OCI-LY1 (cell line): ENCODE measurements around the gene ACAA1.

Experiments used
- H2AFZ ChIP-seq: fragments of 200-600 bp; sonication (generic), shearing (Covaris generic); 2 replicates; pipeline ENCODE4 v1.6.0; 2014; ENCODE audit warnings: antibody characterized with exemption, mild to moderate bottlenecking, low read length
- H3F3A ChIP-seq: fragments of 200-600 bp; sonication (generic), shearing (Covaris generic); 2 replicates; pipeline ENCODE4 v1.6.0; 2014; ENCODE audit warnings: mild to moderate bottlenecking, antibody characterized with exemption, low read length, moderate library complexity; ENCODE audit not compliant: insufficient read depth
- H3K27ac ChIP-seq: fragments of 200-600 bp; sonication (generic); 2 replicates; pipeline ENCODE4 v1.5.1; 2014; ENCODE audit warnings: low read length, mixed run types, mild to moderate bottlenecking, low read depth; ENCODE audit not compliant: poor library complexity, severe bottlenecking
- H3K27me3 ChIP-seq: fragments of 200-600 bp; sonication (generic); 2 replicates; pipeline ENCODE4 v1.6.0; 2014; ENCODE audit warnings: antibody characterized with exemption, mild to moderate bottlenecking, low read length, moderate library complexity; ENCODE audit not compliant: insufficient read depth
- H3K36me3 ChIP-seq: fragments of 200-600 bp; sonication (generic); 2 replicates; pipeline ENCODE4 v1.6.1; 2014; ENCODE audit warnings: mild to moderate bottlenecking, antibody characterized with exemption, low read length, moderate library complexity, mixed read lengths; ENCODE audit not compliant: insufficient read depth
- H3K4me1 ChIP-seq: fragments of 200-600 bp; sonication (generic); 2 replicates; pipeline ENCODE4 v1.5.1; 2014; ENCODE audit warnings: mild to moderate bottlenecking, low read length, moderate library complexity; ENCODE audit not compliant: insufficient read depth, severe bottlenecking
- H3K4me2 ChIP-seq: fragments of 200-600 bp; sonication (generic), shearing (Covaris generic); 2 replicates; pipeline ENCODE4 v1.6.1; 2014; ENCODE audit warnings: low read length
- H3K4me3 ChIP-seq: fragments of 200-600 bp; sonication (generic); 2 replicates; pipeline ENCODE4 v1.5.1; 2014; ENCODE audit warnings: low read length, low read depth, mild to moderate bottlenecking, mixed read lengths; ENCODE audit not compliant: poor library complexity, severe bottlenecking
- H3K79me2 ChIP-seq: fragments of 200-600 bp; shearing (Covaris generic); 2 replicates; pipeline ENCODE4 v1.6.1; 2016; ENCODE audit warnings: mixed run types, low read length, mixed read lengths; ENCODE audit not compliant: insufficient read depth
- H3K9ac ChIP-seq: fragments of 200-600 bp; sonication (generic), shearing (Covaris generic); 2 replicates; pipeline ENCODE4 v1.6.1; 2014; ENCODE audit warnings: mild to moderate bottlenecking, low read length, mixed read lengths
- H3K9me2 ChIP-seq: fragments of 200-600 bp; sonication (generic), shearing (Covaris generic); 2 replicates; pipeline ENCODE4 v1.6.1; 2014; ENCODE audit warnings: low read depth, mild to moderate bottlenecking, low read length, mixed read lengths
- H3K9me3 ChIP-seq: fragments of 200-600 bp; shearing (Covaris generic); 2 replicates; pipeline ENCODE4 v1.6.1; 2014; ENCODE audit warnings: low read length, mixed read lengths
- H4K20me1 ChIP-seq: fragments of 200-600 bp; sonication (generic), shearing (Covaris generic); 2 replicates; pipeline ENCODE4 v1.6.0; 2016; ENCODE audit warnings: mild to moderate bottlenecking, low read length; ENCODE audit not compliant: insufficient read depth
- CTCF ChIP-seq: fragments of 200-600 bp; sonication (generic), shearing (Covaris generic); IDR thresholded peaks from 2 replicates; pipeline ENCODE4 v1.5.1; 2017; ENCODE audit warnings: mild to moderate bottlenecking, antibody characterized with exemption, low read length, moderate library complexity, mixed read lengths
- EZH2 ChIP-seq: fragments of 200-600 bp; sonication (generic), shearing (Covaris generic); IDR thresholded peaks from 2 replicates; pipeline ENCODE4 v1.8.0; 2017; ENCODE audit warnings: borderline replicate concordance, mixed run types, mild to moderate bottlenecking, antibody characterized with exemption, low read length, moderate library complexity, mixed read lengths

The ACAA1 gene

DNA sequence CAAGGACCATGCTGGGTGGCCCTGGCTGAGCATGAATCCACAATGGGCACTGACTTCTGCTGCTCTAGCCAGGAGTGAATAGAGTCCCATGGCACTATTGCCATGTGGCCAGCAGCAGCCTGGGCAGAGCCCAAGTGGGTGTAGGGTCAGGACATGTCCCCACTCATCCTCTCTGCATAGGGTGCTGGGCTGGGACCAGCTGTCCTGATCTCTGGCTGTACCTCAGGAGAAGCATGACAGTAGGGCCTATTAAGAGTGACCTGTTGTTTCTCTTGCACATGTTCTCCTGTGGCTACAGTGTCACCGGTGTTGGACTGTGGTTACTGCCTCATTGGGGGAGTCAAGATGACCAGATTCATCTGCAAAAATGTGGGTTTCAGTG lies 51.0 kb downstream of the ACAA1 start:
- H2AFZ ChIP-seq = no peak overlapping the region
- TF ChIP-seq EZH2 = no peak
- no peak for TF ChIP-seq CTCF
- H3K27me3 ChIP-seq = no peaks in the 10 kb centered on the region
- no peak overlapping the region for H3K27ac ChIP-seq
- peaks cover 5% of the 10 kb centered on the region; the same call in 1 of the 2 replicates for H3K9me3 ChIP-seq
- no peak overlapping the region for H3K4me2 ChIP-seq
- no peaks in the 10 kb centered on the region for H4K20me1 ChIP-seq
- no peaks in the 10 kb centered on the region for H3K9me2 ChIP-seq
- no peak overlapping the region for H3K9ac ChIP-seq
- H3F3A ChIP-seq = peaks cover 6% of the 10 kb centered on the region
- no peaks in the 10 kb centered on the region for H3K79me2 ChIP-seq
- no peaks in the 10 kb centered on the region for H3K36me3 ChIP-seq
- no peak overlapping the region for H3K4me3 ChIP-seq
- no peaks in the 10 kb centered on the region for H3K4me1 ChIP-seq

- no peak overlapping the region for H3K4me3 ChIP-seq
- H4K20me1 ChIP-seq = no peaks in the 10 kb centered on the region
- H3K9ac ChIP-seq = no peak overlapping the region
- H3K27ac ChIP-seq = no peak overlapping the region
- no peak overlapping the region for H3K4me2 ChIP-seq
- H3K79me2 ChIP-seq = no peaks in the 10 kb centered on the region
- no peak overlapping the region for H2AFZ ChIP-seq
- no peaks in the 10 kb centered on the region for H3K36me3 ChIP-seq
- H3F3A ChIP-seq = peaks cover 6% of the 10 kb centered on the region
- H3K9me2 ChIP-seq = no peaks in the 10 kb centered on the region
- no peaks in the 10 kb centered on the region for H3K4me1 ChIP-seq
- no peaks in the 10 kb centered on the region for H3K27me3 ChIP-seq
- TF ChIP-seq EZH2 (no peak), CTCF (no peak)
- H3K9me3 ChIP-seq = peaks cover 5% of the 10 kb centered on the region; the same call in 1 of the 2 replicates
These were observed 51.5 kb downstream of the ACAA1 start for GRCh38 chr3:38085311-38085942.

GRCh38 chr3:38084334-38085310 lies 52.3 kb downstream of the ACAA1 start:
- no peaks in the 10 kb centered on the region for H3K27me3 ChIP-seq
- H3K27ac ChIP-seq = no peak overlapping the region
- H3K9me3 ChIP-seq = peaks cover 5% of the 10 kb centered on the region; the same call in 1 of the 2 replicates
- no peak overlapping the region for H2AFZ ChIP-seq
- H3K4me1 ChIP-seq = no peaks in the 10 kb centered on the region
- H3K4me3 ChIP-seq = no peak overlapping the region
- no peak overlapping the region for H3K9ac ChIP-seq
- no peaks in the 10 kb centered on the region for H3K9me2 ChIP-seq
- H3K36me3 ChIP-seq = no peaks in the 10 kb centered on the region
- H3F3A ChIP-seq = peaks cover 6% of the 10 kb centered on the region
- no peaks in the 10 kb centered on the region for H3K79me2 ChIP-seq
- no peaks in the 10 kb centered on the region for H4K20me1 ChIP-seq
- TF ChIP-seq EZH2 (no peak), CTCF (no peak)
- no peak overlapping the region for H3K4me2 ChIP-seq
